ENCODE measurements around the gene DPH2.

- TF ChIP-seq EP300 (IDR thresholded peaks at IDR 0.05; ENCODE audit: borderline replicate concordance in 1 of 2, low read depth in 1 of 2, low read length in 1 of 2) (no peak), CTCF (IDR thresholded peaks at IDR 0.05) (no peak), REST (IDR thresholded peaks at IDR 0.05; ENCODE audit: low read depth, low read length) (no peak)
These were observed 15.0 kb downstream of the DPH2 start for GRCh38 chr1:43984855-43985254.

Data from SK-N-SH (cell line).